ENCODE data around the gene N4BP3. TPM values are rescaled to one million over a fixed set of nuclear protein-coding genes. Genes with fewer than 3 reads are reported as not detected.

Gene N4BP3
- total and polyA plus RNA-seq, 2 of the 13 experiments (the other 11 are each of a cell fraction or from before 2014, with no cell fraction given), result 0.13 TPM; not detected in 1

GRCh38 chr5:178162481-178162880 lies 49.1 kb downstream of the N4BP3 start:
- Histone ChIP-seq H4K20me1 (ENCODE audit: insufficient read depth, low read length) (no peaks in the 10 kb centered on the region), H3K4me3 (replicated peaks in 1 of 3; ENCODE audit: insufficient read depth in 1 of 3, low read depth in 2 of 3, low read length in 3 of 3) (no peak overlapping the region), H3K27ac (ENCODE audit: extremely low read length, insufficient read depth, low read length) (no peak overlapping the region), H3K4me2 (ENCODE audit: low read depth, low read length) (no peak overlapping the region), H2AFZ (ENCODE audit: low read length) (no peak overlapping the region), H3K9ac (ENCODE audit: insufficient read depth, low read depth, low read length) (no peak overlapping the region), H3K79me2 (ENCODE audit: insufficient read depth, low read length) (no peaks in the 10 kb centered on the region), H3K4me1 (ENCODE audit: insufficient read depth, low read length) (peaks cover 9% of the 10 kb centered on the region), H3K36me3 (replicated peaks in 1 of 2; ENCODE audit: control insufficient read depth in 1 of 2, insufficient read depth in 2 of 2, low read length in 2 of 2) (no peaks in the 10 kb centered on the region), H3K9me3 (ENCODE audit: low read length) (no peaks in the 10 kb centered on the region), H3K27me3 (ENCODE audit: control insufficient read depth in 1 of 2, insufficient read depth in 2 of 2, low read length in 2 of 2) (peaks cover 2 to 28% of the 10 kb centered on the region in 2 experiments; a peak in 4 of 5 replicates)
- BruUV-seq (replicated peaks), result no TSS peak
- no peak for FAIRE-seq
- ChIA-PET CTCF (ENCODE audit: low intra/inter-chr PET ratio, low total read pairs) (no interaction called here), POLR2A (no interaction called here)
- no peak for ATAC-seq
- TF ChIP-seq ZNF337 (CRISPR knock-in tag; IDR thresholded peaks at IDR 0.05; ENCODE audit: borderline replicate concordance, low read depth) (no peak), ZNF335 (CRISPR knock-in tag; IDR thresholded peaks at IDR 0.05) (no peak), SRSF4 (IDR thresholded peaks at IDR 0.05; ENCODE audit: low read depth, low read length, poor library complexity, severe bottlenecking) (no peak), PRDM4 (CRISPR knock-in tag; IDR thresholded peaks at IDR 0.05; ENCODE audit: borderline replicate concordance) (no peak), ZNF761 (CRISPR knock-in tag; conservative IDR thresholded peaks at IDR 0.05) (no peak), ZNF556 (CRISPR knock-in tag; IDR thresholded peaks at IDR 0.05; ENCODE audit: borderline replicate concordance) (no peak), ZNF609 (CRISPR knock-in tag; IDR thresholded peaks at IDR 0.05; ENCODE audit: borderline replicate concordance) (no peak), PTBP1 (IDR thresholded peaks at IDR 0.05; ENCODE audit: low read depth, low read length, poor library complexity, severe bottlenecking) (no peak), ZNF563 (CRISPR knock-in tag; IDR thresholded peaks at IDR 0.05) (no peak), AGO1 (IDR thresholded peaks at IDR 0.05; ENCODE audit: low read depth, low read length, poor library complexity, severe bottlenecking) (no peak), ETV5 (CRISPR knock-in tag; IDR thresholded peaks at IDR 0.05; ENCODE audit: borderline replicate concordance) (no peak), ZNF362 (CRISPR knock-in tag; IDR thresholded peaks at IDR 0.05; ENCODE audit: borderline replicate concordance) (no peak)
- in situ Hi-C loops (cut with HindIII; ENCODE audit: extremely low pct_ligation_motif_present, low pct_unique_long_range_greater_than_20kb), result no loop called here
- 19% methylated on average over 6 of the region's 9 CpGs for WGBS (ENCODE audit: low lambda C conversion rate)
- intact Hi-C loops (cut with micrococcal nuclease; ENCODE audit: unreplicated experiment), result loop anchor here (5.0 kb wide), 1 partner anchor 185 kb away; no protein-coding TSS in a partner anchor
- DNase-seq (ENCODE audit: low spot score), result no peak
